ENCODE measurements around the gene CTNNBIP1. TPM values are rescaled to one million over a fixed set of nuclear protein-coding genes. Genes with fewer than 3 reads are reported as not detected.

Gene CTNNBIP1
- polyA plus RNA-seq, 1 donor (not counting 4 experiments of a cell fraction or from before 2014, with no cell fraction given): 92.3 TPM

DNA sequence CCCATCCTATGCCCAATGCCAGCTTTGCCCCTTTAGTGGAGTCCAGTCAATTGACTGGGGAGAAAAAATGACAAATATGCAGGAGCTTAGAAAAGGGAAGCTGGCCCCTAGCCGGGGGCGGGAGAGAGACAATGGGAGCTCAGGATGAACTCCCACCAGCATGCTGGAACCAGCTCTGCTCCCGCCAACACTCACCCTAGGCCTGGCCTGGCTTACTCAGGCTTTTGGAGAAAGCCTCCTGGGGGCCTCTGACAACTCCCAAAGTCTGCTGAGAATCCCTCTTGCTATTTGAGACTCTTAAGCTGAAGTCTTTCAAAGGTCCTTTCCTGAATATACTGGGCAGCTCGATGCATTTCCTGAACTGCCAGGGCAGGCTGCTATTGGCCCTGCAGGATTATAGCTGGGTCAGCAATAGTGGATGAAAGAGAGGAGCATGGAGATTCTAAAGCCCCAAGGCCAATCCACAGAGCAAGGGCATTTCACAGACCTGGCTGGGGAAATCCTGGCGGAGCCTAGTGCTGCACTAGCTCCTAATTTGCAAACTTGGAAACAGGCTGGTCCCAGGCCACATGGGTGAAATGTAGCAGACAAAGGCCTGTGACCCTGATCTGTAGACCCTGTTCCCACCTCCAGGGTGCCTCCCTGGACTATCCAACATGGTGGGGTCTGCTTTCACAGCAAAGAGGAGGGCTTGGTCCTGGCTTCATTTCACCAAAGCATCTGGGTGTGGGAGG, 50.6 kb downstream of the CTNNBIP1 start:
- Histone ChIP-seq H3K27ac (ENCODE audit: control insufficient read depth, insufficient read depth, low read length) (no peak overlapping the region), H4K20me1 (ENCODE audit: control insufficient read depth, extremely low read depth, insufficient read depth, low read length) (no peaks in the 10 kb centered on the region), H3K36me3 (ENCODE audit: control insufficient read depth in 2 of 2, extremely low read depth in 1 of 2, insufficient read depth in 2 of 2, low read length in 2 of 2) (peaks cover 17 to 24% of the 10 kb centered on the region in 2 experiments), H3K4me3 (ENCODE audit: control insufficient read depth in 2 of 3, extremely low read depth in 1 of 3, insufficient read depth in 2 of 3, low read depth in 1 of 3, low read length in 3 of 3) (no peak overlapping the region), H3K9ac (ENCODE audit: control insufficient read depth, extremely low read depth, insufficient read depth, low read length) (no peak overlapping the region), H3K4me2 (ENCODE audit: control insufficient read depth, extremely low read depth, insufficient read depth, low read depth, low read length) (no peak overlapping the region), H3K79me2 (ENCODE audit: control insufficient read depth, insufficient read depth, low read length) (no peaks in the 10 kb centered on the region), H3K9me1 (ENCODE audit: control insufficient read depth, extremely low read depth, insufficient read depth, low read length) (no peaks in the 10 kb centered on the region), H3K27me3 (ENCODE audit: control insufficient read depth, extremely low read depth, insufficient read depth, low read length) (no peaks in the 10 kb centered on the region), H3K4me1 (ENCODE audit: control insufficient read depth, extremely low read depth, insufficient read depth, low read length) (no peaks in the 10 kb centered on the region), H3K9me3 (ENCODE audit: control insufficient read depth, low read depth, low read length) (no peaks in the 10 kb centered on the region), H2AFZ (ENCODE audit: control insufficient read depth, low read length) (no peak overlapping the region)
- DNase-seq (ENCODE audit: low read depth, low spot score) (no peak), FAIRE-seq (no peak)
- dilution Hi-C loops (cut with MboI; ENCODE audit: extremely low pct_ligation_motif_present, low sequenced_read_pairs): no loop called here
- no peak for TF ChIP-seq EZH2 (IDR thresholded peaks at IDR 0.05; ENCODE audit: low read length)
- TF ChIP-seq, protein P1, sequence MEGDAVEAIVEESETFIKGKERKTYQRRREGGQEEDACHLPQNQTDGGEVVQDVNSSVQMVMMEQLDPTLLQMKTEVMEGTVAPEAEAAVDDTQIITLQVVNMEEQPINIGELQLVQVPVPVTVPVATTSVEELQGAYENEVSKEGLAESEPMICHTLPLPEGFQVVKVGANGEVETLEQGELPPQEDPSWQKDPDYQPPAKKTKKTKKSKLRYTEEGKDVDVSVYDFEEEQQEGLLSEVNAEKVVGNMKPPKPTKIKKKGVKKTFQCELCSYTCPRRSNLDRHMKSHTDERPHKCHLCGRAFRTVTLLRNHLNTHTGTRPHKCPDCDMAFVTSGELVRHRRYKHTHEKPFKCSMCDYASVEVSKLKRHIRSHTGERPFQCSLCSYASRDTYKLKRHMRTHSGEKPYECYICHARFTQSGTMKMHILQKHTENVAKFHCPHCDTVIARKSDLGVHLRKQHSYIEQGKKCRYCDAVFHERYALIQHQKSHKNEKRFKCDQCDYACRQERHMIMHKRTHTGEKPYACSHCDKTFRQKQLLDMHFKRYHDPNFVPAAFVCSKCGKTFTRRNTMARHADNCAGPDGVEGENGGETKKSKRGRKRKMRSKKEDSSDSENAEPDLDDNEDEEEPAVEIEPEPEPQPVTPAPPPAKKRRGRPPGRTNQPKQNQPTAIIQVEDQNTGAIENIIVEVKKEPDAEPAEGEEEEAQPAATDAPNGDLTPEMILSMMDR (optimal IDR thresholded peaks at IDR 0.05 in 1 of 3, IDR thresholded peaks at IDR 0.05 in 1 of 3, conservative IDR thresholded peaks at IDR 0.05 in 1 of 3; ENCODE audit: extremely low read depth in 1 of 3, insufficient read depth in 2 of 3, low read length in 3 of 3): no peak

DNA sequence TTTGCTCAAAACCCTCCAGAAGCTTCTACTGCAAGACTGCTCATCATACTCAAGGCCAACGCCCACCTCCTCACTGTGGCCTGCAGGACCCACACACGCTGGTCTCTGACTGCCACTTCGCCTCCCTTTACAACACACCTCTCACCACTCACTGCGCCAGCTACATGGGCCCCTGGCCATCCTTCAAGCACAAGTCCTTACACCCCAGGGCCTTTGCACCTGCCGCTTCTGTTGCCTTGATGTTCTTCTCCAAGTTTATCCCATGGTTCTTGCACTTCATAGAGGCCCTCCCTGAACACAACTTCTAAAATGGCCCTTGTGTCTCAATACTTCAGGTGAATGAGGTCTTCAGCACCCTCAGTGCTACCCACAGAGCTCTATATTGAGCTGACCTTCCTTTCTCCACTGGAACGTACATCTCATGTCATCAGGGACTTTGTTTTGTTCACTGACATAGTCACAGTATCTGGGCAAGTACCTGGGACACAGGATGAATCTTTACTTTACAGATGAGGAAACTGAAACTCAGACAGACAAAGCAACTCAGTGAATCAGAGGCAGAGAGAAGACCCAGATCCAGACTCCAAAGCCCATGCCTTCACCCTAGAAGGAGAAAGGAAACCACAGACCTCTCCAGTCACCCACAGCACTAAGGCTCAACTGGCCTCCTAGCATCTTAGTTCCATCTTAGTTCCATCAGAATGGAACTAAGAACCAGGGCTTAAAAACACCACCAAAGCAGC, 51.6 kb downstream of the CTNNBIP1 start:
- TF ChIP-seq EZH2 (IDR thresholded peaks at IDR 0.05; ENCODE audit: low read length): no peak
- TF ChIP-seq, protein P1 (optimal IDR thresholded peaks at IDR 0.05 in 1 of 3, IDR thresholded peaks at IDR 0.05 in 1 of 3, conservative IDR thresholded peaks at IDR 0.05 in 1 of 3; ENCODE audit: extremely low read depth in 1 of 3, insufficient read depth in 2 of 3, low read length in 3 of 3): no peak
- H3K9me1 ChIP-seq (ENCODE audit: control insufficient read depth, extremely low read depth, insufficient read depth, low read length): no peaks in the 10 kb centered on the region
- H3K4me2 ChIP-seq (ENCODE audit: control insufficient read depth, extremely low read depth, insufficient read depth, low read depth, low read length): no peak overlapping the region
- no peaks in the 10 kb centered on the region for H4K20me1 ChIP-seq (ENCODE audit: control insufficient read depth, extremely low read depth, insufficient read depth, low read length)
- dilution Hi-C loops (cut with MboI; ENCODE audit: extremely low pct_ligation_motif_present, low sequenced_read_pairs): no loop called here
- H3K4me3 ChIP-seq (ENCODE audit: control insufficient read depth in 2 of 3, extremely low read depth in 1 of 3, insufficient read depth in 2 of 3, low read depth in 1 of 3, low read length in 3 of 3): no peak overlapping the region
- H3K9ac ChIP-seq (ENCODE audit: control insufficient read depth, extremely low read depth, insufficient read depth, low read length): no peak overlapping the region
- H3K27ac ChIP-seq (ENCODE audit: control insufficient read depth, insufficient read depth, low read length): no peak overlapping the region
- no peak overlapping the region for H2AFZ ChIP-seq (ENCODE audit: control insufficient read depth, low read length)
- DNase-seq (ENCODE audit: low read depth, low spot score): no peak
- H3K9me3 ChIP-seq (ENCODE audit: control insufficient read depth, low read depth, low read length): no peaks in the 10 kb centered on the region
- no peaks in the 10 kb centered on the region for H3K27me3 ChIP-seq (ENCODE audit: control insufficient read depth, extremely low read depth, insufficient read depth, low read length)
- no peaks in the 10 kb centered on the region for H3K79me2 ChIP-seq (ENCODE audit: control insufficient read depth, insufficient read depth, low read length)
- peaks cover 17 to 25% of the 10 kb centered on the region in 2 experiments for H3K36me3 ChIP-seq (ENCODE audit: control insufficient read depth in 2 of 2, extremely low read depth in 1 of 2, insufficient read depth in 2 of 2, low read length in 2 of 2)
- no peaks in the 10 kb centered on the region for H3K4me1 ChIP-seq (ENCODE audit: control insufficient read depth, extremely low read depth, insufficient read depth, low read length)
- FAIRE-seq: no peak

All from keratinocyte (primary cell).